A549 (cell line): ENCODE measurements around the gene CAMTA1. TPM values are rescaled to one million over a fixed set of nuclear protein-coding genes. Genes with fewer than 3 reads are reported as not detected.

ENCODE experiments used
- ATAC-seq, 2 experiments: fragments of 200-7000 bp in 1 of 2; fragments of >200 bp in 1 of 2; cut with Nextera tagmentation in 1 of 2; cut with Tn5 transposase in 1 of 2; 3 replicates each; pipeline versions ENCODE4 v1.8.0 to v1.9.1; 2018 to 2020; ENCODE audit warnings: mild to moderate bottlenecking in 1 of 2, moderate library complexity in 1 of 2
- CTCF ChIA-PET: fragments of 300-600 bp; sonication (Branson Sonifier 250); formaldehyde crosslinking; extraction: SDS; loops from one replicate; lab custom pipeline; 2021; ENCODE audit warnings: antibody characterized with exemption, inconsistent platforms; lab: Yijun Ruan, JAX
- POLR2A ChIA-PET: fragments of 350-600 bp; formaldehyde crosslinking; extraction: SDS; loops from one replicate; lab custom pipeline; 2021; ENCODE audit warnings: antibody characterized with exemption, inconsistent platforms; lab: Yijun Ruan, JAX
- DNase-seq, 2 experiments: peaks; one replicate each; pipeline versions ENCODE4 v3.0.0 to v3.0.0-alpha.2; 2011 to 2016; ENCODE audit warnings: low read depth in 1 of 2, low spot score in 1 of 2
- FAIRE-seq: peaks from 2 replicates; lab custom pipeline; 2011; peaks lifted over from hg19 to GRCh38; lab: Jason Lieb, UNC
- H3K27ac ChIP-seq, 2 experiments: fragments of >200 bp; sonication (Bioruptor Twin); formaldehyde crosslinking; 3 replicates each; pipeline ENCODE4 v1.5.1; 2016 to 2017
- H3K4me1 ChIP-seq: fragments of >200 bp; sonication (Bioruptor Twin); formaldehyde crosslinking; 3 replicates; pipeline ENCODE4 v1.6.1; 2016
- H3K4me2 ChIP-seq: fragments of >200 bp; sonication (Bioruptor Twin); formaldehyde crosslinking; 3 replicates; pipeline ENCODE4 v1.6.1; 2016
- H3K4me3 ChIP-seq: fragments of >200 bp; sonication (Bioruptor Twin); formaldehyde crosslinking; 3 replicates; pipeline ENCODE4 v1.5.1; 2016
- H3K9me3 ChIP-seq: fragments of >200 bp; sonication (Bioruptor Twin); formaldehyde crosslinking; 3 replicates; pipeline ENCODE4 v1.6.1; 2016
- CHD4 ChIP-seq: fragments of 200-600 bp; sonication (generic); IDR thresholded peaks from 2 replicates; pipeline ENCODE4 v1.6.1; 2016; ENCODE audit warnings: antibody characterized with exemption, mild to moderate bottlenecking, borderline replicate concordance
- EP300 ChIP-seq, 2 experiments: fragments of >200 bp; sonication (Bioruptor Twin); formaldehyde crosslinking; IDR thresholded peaks; 2 replicates in 1 of 2; 3 replicates in 1 of 2; pipeline ENCODE4 v1.6.1; 2016 to 2017
- JUN ChIP-seq, 2 experiments: fragments of >200 bp; sonication (Bioruptor Twin); formaldehyde crosslinking; IDR thresholded peaks; 2 replicates in 1 of 2; 3 replicates in 1 of 2; pipeline ENCODE4 v1.6.1; 2016 to 2017
- KDM1A ChIP-seq: fragments of 200-600 bp; sonication (generic); IDR thresholded peaks from 2 replicates; pipeline ENCODE4 v1.6.1; 2016; ENCODE audit warnings: low read depth, mild to moderate bottlenecking
- NFE2L2 ChIP-seq: fragments of 150-350 bp; conservative IDR thresholded peaks from 2 replicates; pipeline ENCODE4 v1.6.1; 2014; ENCODE audit warnings: low read length
- POLR2A ChIP-seq: IDR thresholded peaks from 2 replicates; pipeline ENCODE4 v1.6.1; 2012; ENCODE audit warnings: mild to moderate bottlenecking, low read length
- POLR2AphosphoS2 ChIP-seq: conservative IDR thresholded peaks from 2 replicates; pipeline ENCODE4 v1.6.1; 2012; ENCODE audit warnings: low read length, improper control_type of control experiment, inconsistent platforms
- RAD21 ChIP-seq, 2 experiments: fragments of >200 bp in 1 of 2; sonication (Bioruptor Twin) in 1 of 2; formaldehyde crosslinking in 1 of 2; IDR thresholded peaks in 1 of 2; conservative IDR thresholded peaks in 1 of 2; 2 replicates in 1 of 2; 3 replicates in 1 of 2; pipeline ENCODE4 v1.6.1; 2012 to 2018; ENCODE audit warnings: inconsistent platforms in 1 of 2
- ZNF302 ChIP-seq: fragments of 250-450 bp; sonication (Bioruptor Pico); IDR thresholded peaks from 2 replicates; pipeline ENCODE4 v1.9.0; 2021; ENCODE audit warnings: inconsistent platforms, mild to moderate bottlenecking, moderate library complexity
- WGBS: methylation state at CpG from one replicate; pipeline ENCODE4 v1.1.6; 2017; ENCODE audit errors: missing lambda C conversion rate; 5-methylcytosine and 5-hydroxymethylcytosine counted together
- polyA plus RNA-seq, 4 experiments: library from polyadenylated mRNA; depleted of rRNA in 3 of 4; stranded (reverse); fragments of >200 nt; fragmentation: RNase III in 1 of 4; extraction: RNeasy Plus Mini Kit Qiagen cat#74134 plus additional on column Dnase treatment in 1 of 4; gene quantifications; 2 replicates in 3 of 4; 3 replicates in 1 of 4; pipeline ENCODE4 v1.2.3, GENCODE V29; 2011 to 2017
- TF ChIP-seq, protein P1 (sequence below): IDR thresholded peaks from 2 replicates; pipeline ENCODE4 v1.6.1; 2012
- TF ChIP-seq, protein P2 (sequence below): fragments of 150-350 bp; IDR thresholded peaks from 2 replicates; pipeline ENCODE4 v1.6.1; 2014; ENCODE audit warnings: low read depth, mild to moderate bottlenecking, low read length
- TF ChIP-seq, protein P3 (sequence below): fragments of >200 bp; sonication (Bioruptor Twin); formaldehyde crosslinking; IDR thresholded peaks from 2 replicates; pipeline ENCODE4 v1.6.1; 2016

The CAMTA1 gene
- polyA plus RNA-seq, 2 of the 4 experiments (the other 2 are of a cell fraction) = 58.8 to 75.0 TPM

GRCh38 chr1:7278827-7279765, 493.8 kb downstream of the CAMTA1 start:
- peak overlapping the region; percentile 25 to 74; a peak in 4 of 6 replicates for H3K27ac ChIP-seq
- H3K9me3 ChIP-seq = peaks cover 12% of the 10 kb centered on the region
- DNase-seq (no peak), ATAC-seq (no peak), FAIRE-seq (no peak)
- CTCF ChIA-PET = interaction anchor here (1.3 kb wide), 1 partner anchor 49 kb away, joined by 3 read pairs; no protein-coding TSS in a partner anchor
- POLR2A ChIA-PET = no interaction called here
- TF ChIP-seq NFE2L2 (no peak), KDM1A (no peak), ZNF302 (no peak), POLR2AphosphoS2 (no peak)
- TF ChIP-seq, protein P1, sequence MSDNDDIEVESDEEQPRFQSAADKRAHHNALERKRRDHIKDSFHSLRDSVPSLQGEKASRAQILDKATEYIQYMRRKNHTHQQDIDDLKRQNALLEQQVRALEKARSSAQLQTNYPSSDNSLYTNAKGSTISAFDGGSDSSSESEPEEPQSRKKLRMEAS = no peak
- no peak overlapping the region for H3K4me3 ChIP-seq
- H3K4me2 ChIP-seq = no peak overlapping the region
- 84% methylated on average over 11 of the region's 16 CpGs for WGBS
- peaks cover 13% of the 10 kb centered on the region for H3K4me1 ChIP-seq

DNA sequence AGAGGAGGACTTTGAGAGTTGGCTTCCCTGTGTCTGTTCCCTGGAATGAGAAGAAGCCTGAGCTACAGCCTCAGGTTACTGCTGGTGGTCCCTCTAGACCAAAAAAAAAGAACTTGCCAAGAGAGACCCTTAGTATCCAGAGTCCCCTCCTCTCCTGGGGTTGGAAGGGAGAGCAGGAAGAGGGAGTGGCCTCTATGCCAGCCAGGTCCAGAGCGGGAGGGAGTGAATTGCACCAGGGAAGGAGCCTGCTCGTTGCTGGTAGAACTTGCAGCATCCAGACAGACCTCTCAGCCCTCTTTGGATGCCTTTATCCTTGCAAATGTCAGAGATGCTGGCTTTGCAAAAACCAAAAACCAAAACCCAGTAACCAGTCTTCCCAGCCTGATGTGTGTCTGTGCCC, 494.5 kb downstream of the CAMTA1 start:
- Histone ChIP-seq H3K4me3 (no peak overlapping the region), H3K9me3 (peaks cover 12% of the 10 kb centered on the region), H3K4me1 (peaks cover 13% of the 10 kb centered on the region), H3K27ac (peak overlapping the region in 1 of 2 experiments; percentile 74; a peak in 3 of 6 replicates), H3K4me2 (no peak overlapping the region)
- no peak for FAIRE-seq
- no peak for ATAC-seq
- ChIA-PET POLR2A (no interaction called here), CTCF (no interaction called here)
- WGBS = 85% methylated on average over 2 of the region's 2 CpGs
- no peak for DNase-seq
- TF ChIP-seq EP300 (IDR thresholded peaks at IDR 0.05) (no peak), CHD4 (no peak)

GRCh38 chr1:7280347-7280960, 495.2 kb downstream of the CAMTA1 start:
- Histone ChIP-seq H3K9me3 (peaks cover 12% of the 10 kb centered on the region), H3K27ac (peak overlapping the region in 1 of 2 experiments; percentile 74; a peak in 3 of 6 replicates), H3K4me3 (no peak overlapping the region), H3K4me2 (no peak overlapping the region), H3K4me1 (peaks cover 13% of the 10 kb centered on the region)
- ChIA-PET CTCF (no interaction called here), POLR2A (no interaction called here)
- ATAC-seq (no peak), DNase-seq (no peak), FAIRE-seq (no peak)
- TF ChIP-seq RAD21 (conservative IDR thresholded peaks at IDR 0.05 in 1 of 2, IDR thresholded peaks at IDR 0.05 in 1 of 2) (no peak), JUN (IDR thresholded peaks at IDR 0.05) (no peak)
- TF ChIP-seq, protein P2, sequence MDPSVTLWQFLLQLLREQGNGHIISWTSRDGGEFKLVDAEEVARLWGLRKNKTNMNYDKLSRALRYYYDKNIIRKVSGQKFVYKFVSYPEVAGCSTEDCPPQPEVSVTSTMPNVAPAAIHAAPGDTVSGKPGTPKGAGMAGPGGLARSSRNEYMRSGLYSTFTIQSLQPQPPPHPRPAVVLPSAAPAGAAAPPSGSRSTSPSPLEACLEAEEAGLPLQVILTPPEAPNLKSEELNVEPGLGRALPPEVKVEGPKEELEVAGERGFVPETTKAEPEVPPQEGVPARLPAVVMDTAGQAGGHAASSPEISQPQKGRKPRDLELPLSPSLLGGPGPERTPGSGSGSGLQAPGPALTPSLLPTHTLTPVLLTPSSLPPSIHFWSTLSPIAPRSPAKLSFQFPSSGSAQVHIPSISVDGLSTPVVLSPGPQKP = no peak
- TF ChIP-seq, protein P3, sequence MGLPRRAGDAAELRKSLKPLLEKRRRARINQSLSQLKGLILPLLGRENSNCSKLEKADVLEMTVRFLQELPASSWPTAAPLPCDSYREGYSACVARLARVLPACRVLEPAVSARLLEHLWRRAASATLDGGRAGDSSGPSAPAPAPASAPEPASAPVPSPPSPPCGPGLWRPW = no peak
- 93% methylated on average over 7 of the region's 7 CpGs for WGBS

- WGBS = 78% methylated on average over 5 of the region's 5 CpGs
- Histone ChIP-seq H3K4me1 (peaks cover 13% of the 10 kb centered on the region), H3K9me3 (peaks cover 7% of the 10 kb centered on the region), H3K27ac (peak overlapping the region; percentile 59 to 78), H3K4me3 (no peak overlapping the region), H3K4me2 (no peak overlapping the region)
- ATAC-seq (no peak; a peak in 2 of 6 replicates), DNase-seq (no peak), FAIRE-seq (no peak)
- no peak for TF ChIP-seq POLR2A
- CTCF ChIA-PET = interaction anchor here (0.6 to 2.4 kb wide), 3 partner anchors 11 to 239 kb away, joined by 3 to 6 read pairs (median 4); no protein-coding TSS in a partner anchor
- POLR2A ChIA-PET = no interaction called here
Measured at GRCh38 chr1:7281821-7282220, 496.6 kb downstream of the CAMTA1 start.
